Suprapubic skin (tissue), 4 donors: ENCODE measurements around the gene SLCO3A1.

ENCODE experiments used
- CTCF ChIP-seq, 2 donors: fragments of 200-600 bp in 1 of 2; fragments of 450-650 bp in 1 of 2; sonication (generic) in 1 of 2; IDR thresholded peaks; one replicate each; pipeline ENCODE4 v1.5.1; 2016 to 2019; ENCODE audit warnings: antibody characterized with exemption in 2 of 2, mild to moderate bottlenecking in 1 of 2, moderate library complexity in 1 of 2
- EP300 ChIP-seq: sonication (generic); formaldehyde crosslinking; IDR thresholded peaks from one replicate; pipeline ENCODE4 v1.6.1; 2017; ENCODE audit warnings: antibody characterized with exemption
- POLR2AphosphoS5 ChIP-seq, 3 donors: sonication (generic); formaldehyde crosslinking; IDR thresholded peaks; one replicate each; pipeline ENCODE4 v1.6.1; 2017; ENCODE audit warnings: antibody characterized with exemption in 3 of 3

- TF ChIP-seq POLR2AphosphoS5 (IDR thresholded peaks at IDR 0.05): no peak
- no peak for TF ChIP-seq CTCF (IDR thresholded peaks at IDR 0.05)
- no peak for TF ChIP-seq EP300
These were observed 70.7 kb downstream of the SLCO3A1 start for GRCh38 chr15:91924183-91924582.
